Vagina (tissue), 2 donors: ENCODE measurements around the gene PRICKLE1. TPM values are rescaled to one million over a fixed set of nuclear protein-coding genes. Genes with fewer than 3 reads are reported as not detected.
"Not testable (repeated sequence)": the region's sequence is repeated elsewhere in the genome, so short reads cannot be mapped to it uniquely, and the experiment has no call there.

ENCODE experiments used
- DNase-seq, 2 donors: peaks; one replicate each; pipeline ENCODE4 v3.0.0-alpha.2; 2017; ENCODE audit errors: extremely low spot score in 2 of 2
- H3K27ac ChIP-seq: fragments of 200-600 bp; sonication (generic); one replicate; pipeline ENCODE4 v1.5.1; 2019
- H3K27me3 ChIP-seq: fragments of 200-600 bp; sonication (generic); one replicate; pipeline ENCODE4 v1.5.1; 2019
- H3K36me3 ChIP-seq, 2 donors: fragments of 200-600 bp; sonication (generic); one replicate each; pipeline ENCODE4 v1.5.1; 2017 to 2019
- H3K4me1 ChIP-seq: fragments of 200-600 bp; sonication (generic); one replicate; pipeline ENCODE4 v1.5.1; 2019
- H3K4me3 ChIP-seq, 2 donors: fragments of 200-600 bp; sonication (generic); 1 replicate in 1 of 2; 2 replicates in 1 of 2; pipeline ENCODE4 v1.5.1; 2016 to 2019
- H3K9me3 ChIP-seq: fragments of 200-600 bp; sonication (generic); one replicate; pipeline ENCODE4 v1.5.1; 2019
- CTCF ChIP-seq, 3 experiments: fragments of 450-650 bp in 2 of 3; fragments of 200-600 bp in 1 of 3; sonication (generic) in 1 of 3; IDR thresholded peaks; one replicate each; pipeline ENCODE4 v1.5.1; 2017 to 2019; ENCODE audit warnings: antibody characterized with exemption in 3 of 3, mild to moderate bottlenecking in 2 of 3, moderate library complexity in 2 of 3
- POLR2A ChIP-seq, 2 donors: fragments of 450-650 bp; IDR thresholded peaks; one replicate each; pipeline ENCODE4 v1.6.1; 2017; ENCODE audit warnings: antibody characterized with exemption in 2 of 2, mild to moderate bottlenecking in 2 of 2, moderate library complexity in 2 of 2
- POLR2AphosphoS5 ChIP-seq, 2 donors: sonication (generic); formaldehyde crosslinking; IDR thresholded peaks; one replicate each; pipeline ENCODE4 v1.9.0; 2017; ENCODE audit warnings: antibody characterized with exemption in 2 of 2, mild to moderate bottlenecking in 2 of 2, low read depth in 1 of 2; ENCODE audit not compliant: insufficient read depth in 1 of 2
- intact Hi-C: fragments of 100-400 bp; cut with DNase I; formaldehyde crosslinking; loops from one replicate; pipeline ENCODE4 v1.15.1; 2023
- total RNA-seq: library from RNA; depleted of rRNA; stranded (reverse); fragments of >200 nt; gene quantifications from one replicate; pipeline ENCODE4 v1.2.3, GENCODE V29; 2016

The PRICKLE1 gene
- total RNA-seq, 1 donor from 2014 or later, result 25.3 TPM

- Histone ChIP-seq H3K4me1 (no peaks in the 10 kb centered on the region), H3K4me3 (no peak overlapping the region), H3K36me3 (no peaks in the 10 kb centered on the region), H3K27ac (peak overlapping the region; percentile 17), H3K27me3 (no peaks in the 10 kb centered on the region), H3K9me3 (no peaks in the 10 kb centered on the region)
- intact Hi-C loops, result no loop called here
- DNase-seq, result no peak
- no peak for TF ChIP-seq CTCF (IDR thresholded peaks at IDR 0.05)
- TF ChIP-seq POLR2AphosphoS5 (IDR thresholded peaks at IDR 0.05; ENCODE audit: insufficient read depth in 1 of 2, low read depth in 1 of 2), result no peak
- TF ChIP-seq POLR2A (IDR thresholded peaks at IDR 0.05), result no peak
These were observed 42.8 kb downstream of the PRICKLE1 start for GRCh38 chr12:42546709-42547108.

DNA sequence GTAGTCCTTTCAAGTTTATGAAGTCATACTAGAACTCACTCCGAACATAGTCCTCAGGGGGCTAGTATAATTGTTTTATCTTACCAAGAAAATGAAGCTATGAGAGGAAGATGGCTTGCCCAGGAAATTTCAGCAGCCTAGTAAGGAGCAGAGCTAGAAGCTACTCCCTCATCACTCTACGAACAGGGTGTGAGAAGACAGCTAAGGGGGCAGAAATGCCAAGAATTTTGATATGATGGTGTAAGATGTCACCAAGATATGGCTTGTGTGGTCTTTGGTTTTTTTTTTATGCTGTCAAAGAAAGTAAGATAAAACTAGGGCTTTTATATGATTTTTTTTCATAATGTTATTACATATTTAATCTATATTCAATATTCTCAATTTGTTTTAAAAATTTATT lies 47.6 kb downstream of the PRICKLE1 start:
- Histone ChIP-seq H3K4me1 (no peaks in the 10 kb centered on the region), H3K36me3 (no peaks in the 10 kb centered on the region), H3K4me3 (no peak overlapping the region), H3K27me3 (no peaks in the 10 kb centered on the region), H3K27ac (no peak overlapping the region), H3K9me3 (no peaks in the 10 kb centered on the region)
- intact Hi-C loops, result no loop called here
- no peak for DNase-seq
- no peak for TF ChIP-seq POLR2A (IDR thresholded peaks at IDR 0.05)
- no peak for TF ChIP-seq CTCF (IDR thresholded peaks at IDR 0.05)
- no peak for TF ChIP-seq POLR2AphosphoS5 (IDR thresholded peaks at IDR 0.05; ENCODE audit: insufficient read depth in 1 of 2, low read depth in 1 of 2)

- intact Hi-C loops, H3K27me3 ChIP-seq, H3K4me3 ChIP-seq, H3K4me1 ChIP-seq, H3K9me3 ChIP-seq, H3K27ac ChIP-seq, DNase-seq, H3K36me3 ChIP-seq: not testable (repeated sequence)
These were observed 48.2 kb downstream of the PRICKLE1 start for GRCh38 chr12:42541308-42541707.

DNA sequence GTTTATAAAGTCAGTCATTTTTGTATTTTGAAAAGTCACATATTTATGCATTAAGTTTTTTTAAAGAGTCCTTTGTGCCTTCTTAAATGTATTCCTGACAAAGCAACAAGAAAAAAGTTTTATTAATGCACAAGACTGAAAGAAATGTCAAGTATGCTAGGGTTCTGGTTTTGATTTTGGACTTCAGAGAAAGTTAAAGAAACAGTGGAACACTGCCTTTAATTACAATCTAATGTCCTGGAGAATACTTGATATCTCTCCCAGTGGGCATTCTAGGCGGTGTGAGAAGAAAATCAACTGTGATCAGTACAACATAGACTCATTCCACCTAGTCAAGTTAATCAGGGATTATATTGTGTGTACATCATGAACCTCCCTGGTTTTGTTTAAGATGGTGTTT lies 49.9 kb downstream of the PRICKLE1 start:
- H3K27me3 ChIP-seq, result no peaks in the 10 kb centered on the region
- intact Hi-C loops, result no loop called here
- no peaks in the 10 kb centered on the region for H3K9me3 ChIP-seq
- DNase-seq, result no peak
- no peak overlapping the region for H3K27ac ChIP-seq
- no peak overlapping the region for H3K4me3 ChIP-seq
- no peaks in the 10 kb centered on the region for H3K4me1 ChIP-seq
- no peaks in the 10 kb centered on the region for H3K36me3 ChIP-seq
- no peak for TF ChIP-seq CTCF (IDR thresholded peaks at IDR 0.05)
- no peak for TF ChIP-seq POLR2AphosphoS5 (IDR thresholded peaks at IDR 0.05; ENCODE audit: insufficient read depth in 1 of 2, low read depth in 1 of 2)
- TF ChIP-seq POLR2A (IDR thresholded peaks at IDR 0.05), result no peak

DNA sequence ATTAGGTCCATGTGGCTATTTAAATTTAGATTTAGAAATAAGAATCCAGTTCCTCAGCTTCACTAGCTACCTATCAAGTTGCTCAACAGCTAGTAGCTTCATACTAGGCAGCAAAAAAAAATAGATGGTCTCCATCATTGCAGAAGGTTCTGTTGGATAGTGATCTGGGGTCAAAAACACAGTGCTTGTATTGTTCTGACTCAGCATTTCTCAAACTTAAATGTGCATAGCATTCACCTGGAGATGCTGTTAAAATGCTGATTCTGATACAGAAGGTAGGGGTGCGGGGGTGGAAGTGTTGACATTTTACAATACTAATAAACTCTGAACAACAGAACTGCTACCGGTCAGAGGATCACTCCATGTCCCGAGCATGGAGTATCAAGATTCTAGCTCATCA lies 51.3 kb downstream of the PRICKLE1 start:
- Histone ChIP-seq H3K27ac (no peak overlapping the region), H3K9me3 (no peaks in the 10 kb centered on the region), H3K27me3 (no peaks in the 10 kb centered on the region), H3K4me3 (no peak overlapping the region), H3K36me3 (no peaks in the 10 kb centered on the region), H3K4me1 (no peaks in the 10 kb centered on the region)
- intact Hi-C loops, result no loop called here
- TF ChIP-seq CTCF (IDR thresholded peaks at IDR 0.05), result no peak
- no peak for TF ChIP-seq POLR2AphosphoS5 (IDR thresholded peaks at IDR 0.05; ENCODE audit: insufficient read depth in 1 of 2, low read depth in 1 of 2)
- TF ChIP-seq POLR2A (IDR thresholded peaks at IDR 0.05), result no peak
- no peak for DNase-seq
